ENCODE measurements around the gene DPP4.

GRCh38 chr2:161972866-161973265, 101.1 kb downstream of the DPP4 start:
- TF ChIP-seq ZNF843 (tag by site-specific recombination; IDR thresholded peaks at IDR 0.05): no peak
- TF ChIP-seq ZNF132 (tag by site-specific recombination; IDR thresholded peaks at IDR 0.05; ENCODE audit: borderline replicate concordance): no peak
- TF ChIP-seq ZNF692 (tag by site-specific recombination; IDR thresholded peaks at IDR 0.05): no peak
- TF ChIP-seq, protein P1, sequence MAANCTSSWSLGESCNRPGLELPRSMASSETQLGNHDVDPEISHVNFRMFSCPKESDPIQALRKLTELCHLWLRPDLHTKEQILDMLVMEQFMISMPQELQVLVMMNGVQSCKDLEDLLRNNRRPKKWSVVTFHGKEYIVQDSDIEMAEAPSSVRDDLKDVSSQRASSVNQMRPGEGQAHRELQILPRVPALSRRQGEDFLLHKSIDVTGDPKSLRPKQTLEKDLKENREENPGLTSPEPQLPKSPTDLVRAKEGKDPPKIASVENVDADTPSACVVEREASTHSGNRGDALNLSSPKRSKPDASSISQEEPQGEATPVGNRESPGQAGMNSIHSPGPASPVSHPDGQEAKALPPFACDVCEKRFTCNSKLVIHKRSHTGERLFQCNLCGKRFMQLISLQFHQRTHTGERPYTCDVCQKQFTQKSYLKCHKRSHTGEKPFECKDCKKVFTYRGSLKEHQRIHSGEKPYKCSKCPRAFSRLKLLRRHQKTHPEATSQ (tag by site-specific recombination; IDR thresholded peaks at IDR 0.05): no peak
- TF ChIP-seq, protein P2, sequence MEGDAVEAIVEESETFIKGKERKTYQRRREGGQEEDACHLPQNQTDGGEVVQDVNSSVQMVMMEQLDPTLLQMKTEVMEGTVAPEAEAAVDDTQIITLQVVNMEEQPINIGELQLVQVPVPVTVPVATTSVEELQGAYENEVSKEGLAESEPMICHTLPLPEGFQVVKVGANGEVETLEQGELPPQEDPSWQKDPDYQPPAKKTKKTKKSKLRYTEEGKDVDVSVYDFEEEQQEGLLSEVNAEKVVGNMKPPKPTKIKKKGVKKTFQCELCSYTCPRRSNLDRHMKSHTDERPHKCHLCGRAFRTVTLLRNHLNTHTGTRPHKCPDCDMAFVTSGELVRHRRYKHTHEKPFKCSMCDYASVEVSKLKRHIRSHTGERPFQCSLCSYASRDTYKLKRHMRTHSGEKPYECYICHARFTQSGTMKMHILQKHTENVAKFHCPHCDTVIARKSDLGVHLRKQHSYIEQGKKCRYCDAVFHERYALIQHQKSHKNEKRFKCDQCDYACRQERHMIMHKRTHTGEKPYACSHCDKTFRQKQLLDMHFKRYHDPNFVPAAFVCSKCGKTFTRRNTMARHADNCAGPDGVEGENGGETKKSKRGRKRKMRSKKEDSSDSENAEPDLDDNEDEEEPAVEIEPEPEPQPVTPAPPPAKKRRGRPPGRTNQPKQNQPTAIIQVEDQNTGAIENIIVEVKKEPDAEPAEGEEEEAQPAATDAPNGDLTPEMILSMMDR (tag by site-specific recombination; IDR thresholded peaks at IDR 0.05): no peak
- TF ChIP-seq, protein P3, sequence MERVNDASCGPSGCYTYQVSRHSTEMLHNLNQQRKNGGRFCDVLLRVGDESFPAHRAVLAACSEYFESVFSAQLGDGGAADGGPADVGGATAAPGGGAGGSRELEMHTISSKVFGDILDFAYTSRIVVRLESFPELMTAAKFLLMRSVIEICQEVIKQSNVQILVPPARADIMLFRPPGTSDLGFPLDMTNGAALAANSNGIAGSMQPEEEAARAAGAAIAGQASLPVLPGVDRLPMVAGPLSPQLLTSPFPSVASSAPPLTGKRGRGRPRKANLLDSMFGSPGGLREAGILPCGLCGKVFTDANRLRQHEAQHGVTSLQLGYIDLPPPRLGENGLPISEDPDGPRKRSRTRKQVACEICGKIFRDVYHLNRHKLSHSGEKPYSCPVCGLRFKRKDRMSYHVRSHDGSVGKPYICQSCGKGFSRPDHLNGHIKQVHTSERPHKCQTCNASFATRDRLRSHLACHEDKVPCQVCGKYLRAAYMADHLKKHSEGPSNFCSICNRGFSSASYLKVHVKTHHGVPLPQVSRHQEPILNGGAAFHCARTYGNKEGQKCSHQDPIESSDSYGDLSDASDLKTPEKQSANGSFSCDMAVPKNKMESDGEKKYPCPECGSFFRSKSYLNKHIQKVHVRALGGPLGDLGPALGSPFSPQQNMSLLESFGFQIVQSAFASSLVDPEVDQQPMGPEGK (tag by site-specific recombination; IDR thresholded peaks at IDR 0.05): no peak

Measured in HEK293 (cell line).